Activated T-cell treated with anti-CD3 and anti-CD28 coated beads, Interleukin-2, amount 50 U/mL, for 4 hours (primary cell): ENCODE data around the gene SCARB2. TPM values are rescaled to one million over a fixed set of nuclear protein-coding genes. Genes with fewer than 3 reads are reported as not detected.

Experiments
- ATAC-seq, 2 donors: fragments of 200-7000 bp; cut with Tn5 transposase; one replicate each; pipeline ENCODE4 v1.10.0; 2021
- DNase-seq: peaks from one replicate; pipeline ENCODE4 v3.0.0-alpha.2; 2020
- H3K27me3 Mint-ChIP-seq: one replicate; pipeline ENCODE4 v1.8.0; 2021; ENCODE audit warnings: low read depth, mixed read lengths
- H3K36me3 Mint-ChIP-seq: one replicate; pipeline ENCODE4 v1.8.0; 2022; ENCODE audit warnings: mixed read lengths; ENCODE audit not compliant: insufficient read depth
- H3K4me1 Mint-ChIP-seq: one replicate; pipeline ENCODE4 v1.8.0; 2021; ENCODE audit warnings: low read depth, mixed read lengths
- H3K4me3 Mint-ChIP-seq: one replicate; pipeline ENCODE4 v1.8.0; 2021; ENCODE audit warnings: mild to moderate bottlenecking, moderate library complexity, mixed read lengths
- H3K9me3 Mint-ChIP-seq: one replicate; pipeline ENCODE4 v1.8.0; 2021; ENCODE audit warnings: mixed read lengths
- total RNA-seq, 3 donors: library from RNA; stranded (reverse); gene quantifications; one replicate each; pipeline ENCODE4 v1.2.1, GENCODE V29; 2021

The SCARB2 gene
- total RNA-seq, 3 donors from 2014 or later = 3.5 to 5.3 (median 4.6) TPM

DNA sequence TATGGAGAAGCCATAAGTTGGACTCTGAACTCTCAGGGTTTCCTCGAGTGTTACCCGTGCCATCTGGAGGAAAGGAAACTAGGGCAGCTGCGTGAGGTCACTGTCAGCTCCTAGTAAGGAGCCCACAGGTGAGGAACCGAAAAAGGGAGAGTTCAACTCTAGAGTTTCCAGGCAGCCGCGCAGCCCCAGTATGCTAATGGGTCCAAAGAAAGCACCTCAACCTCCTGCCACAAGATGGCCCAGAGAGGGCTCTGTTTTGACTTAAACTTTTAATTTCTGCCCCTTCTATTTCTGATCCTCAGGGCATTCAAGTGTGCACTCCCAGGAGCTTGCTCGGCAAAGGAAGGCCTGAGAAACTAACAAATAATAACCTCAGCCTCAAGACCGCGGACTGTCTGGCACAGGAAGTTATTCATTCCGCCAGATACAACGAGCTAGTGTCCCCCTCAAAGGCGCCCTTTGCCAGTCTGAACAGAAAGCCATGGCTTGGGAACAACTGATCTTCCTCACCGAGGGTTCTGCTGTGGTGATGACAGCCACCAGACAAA, 13.9 kb downstream of the SCARB2 start:
- H3K27me3 Mint-ChIP-seq = no peaks in the 10 kb centered on the region
- no peak for DNase-seq
- H3K36me3 Mint-ChIP-seq = peaks cover 1% of the 10 kb centered on the region
- peak; percentile 23 to 41 for ATAC-seq
- no peak overlapping the region for H3K4me3 Mint-ChIP-seq
- H3K9me3 Mint-ChIP-seq = no peaks in the 10 kb centered on the region
- H3K4me1 Mint-ChIP-seq = peaks cover 41% of the 10 kb centered on the region

DNA sequence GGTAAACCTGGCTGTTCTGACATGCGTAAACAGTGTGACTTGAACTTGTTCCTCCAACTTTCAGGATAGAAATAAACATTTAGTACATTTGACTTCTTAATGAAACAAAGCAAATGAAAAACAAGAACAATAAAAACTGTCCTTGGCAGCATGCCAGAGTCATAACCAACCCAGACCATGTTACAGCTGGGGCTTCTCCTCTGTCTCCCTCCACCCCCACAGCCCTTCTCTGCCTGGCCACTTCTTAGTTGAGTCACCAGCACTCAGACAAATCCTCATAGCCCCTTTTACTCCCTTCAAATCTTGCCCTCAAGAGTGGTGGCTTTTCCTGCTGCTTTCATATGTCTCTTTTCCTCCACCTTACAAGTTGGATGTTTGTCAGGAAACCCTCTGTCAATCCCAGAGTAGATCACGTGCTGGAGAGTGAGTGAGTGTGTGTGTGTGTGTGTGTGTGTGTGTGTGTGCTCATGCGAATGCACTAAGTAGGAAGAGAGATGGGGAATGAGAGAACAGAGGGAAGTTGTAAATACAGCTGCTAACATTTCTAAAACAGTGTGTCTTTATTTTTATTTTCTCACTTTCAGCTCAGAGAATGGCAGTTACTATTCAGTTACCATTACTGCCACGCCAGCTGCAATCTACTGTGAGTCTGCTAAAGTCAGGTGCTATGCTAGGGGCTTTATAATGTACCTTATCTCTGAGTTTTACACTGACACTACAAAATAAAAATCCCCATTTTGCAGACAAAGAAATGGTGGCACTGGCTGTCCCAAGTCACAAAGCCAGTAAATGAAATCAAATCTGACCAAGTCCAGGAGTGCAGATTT, 15.0 kb downstream of the SCARB2 start:
- no peak overlapping the region for H3K4me3 Mint-ChIP-seq

DNA sequence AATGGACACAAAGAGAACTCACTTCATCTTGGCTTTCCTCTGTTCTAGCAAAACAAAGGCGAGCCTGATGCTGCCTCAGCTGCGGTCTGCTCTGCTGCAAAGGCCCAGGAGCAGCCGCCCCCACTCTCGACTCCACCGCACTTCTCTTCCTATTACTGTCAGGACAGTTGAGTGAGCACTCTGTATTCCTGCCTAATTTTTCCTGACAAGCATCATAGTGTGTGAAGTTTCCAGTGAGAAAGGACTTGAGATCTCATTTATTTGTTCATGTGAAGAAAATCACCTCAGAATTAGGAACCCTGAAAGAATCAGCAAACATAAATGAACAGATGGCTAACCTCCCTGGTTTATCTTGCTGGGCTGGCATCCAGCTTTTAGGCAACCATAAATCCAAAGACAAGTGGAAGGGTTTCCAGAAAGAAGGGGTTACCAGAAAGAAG, 15.6 kb downstream of the SCARB2 start:
- Mint-ChIP-seq H3K4me3 (peak overlapping the region; percentile 49), H3K9me3 (peaks cover 5% of the 10 kb centered on the region), H3K27me3 (no peaks in the 10 kb centered on the region), H3K4me1 (peaks cover 43% of the 10 kb centered on the region), H3K36me3 (peaks cover 17% of the 10 kb centered on the region)
- ATAC-seq (peak in 1 of 2 donors; percentile 42), DNase-seq (no peak)

More for the DNA sequence above, 15.0 kb downstream of the SCARB2 start:
- H3K4me1 Mint-ChIP-seq = peaks cover 43% of the 10 kb centered on the region
- peak; percentile 71 to 72 for ATAC-seq
- H3K36me3 Mint-ChIP-seq = peaks cover 12% of the 10 kb centered on the region
- peaks cover under 1% of the 10 kb centered on the region for H3K9me3 Mint-ChIP-seq
- DNase-seq = no peak
- H3K27me3 Mint-ChIP-seq = no peaks in the 10 kb centered on the region

DNA sequence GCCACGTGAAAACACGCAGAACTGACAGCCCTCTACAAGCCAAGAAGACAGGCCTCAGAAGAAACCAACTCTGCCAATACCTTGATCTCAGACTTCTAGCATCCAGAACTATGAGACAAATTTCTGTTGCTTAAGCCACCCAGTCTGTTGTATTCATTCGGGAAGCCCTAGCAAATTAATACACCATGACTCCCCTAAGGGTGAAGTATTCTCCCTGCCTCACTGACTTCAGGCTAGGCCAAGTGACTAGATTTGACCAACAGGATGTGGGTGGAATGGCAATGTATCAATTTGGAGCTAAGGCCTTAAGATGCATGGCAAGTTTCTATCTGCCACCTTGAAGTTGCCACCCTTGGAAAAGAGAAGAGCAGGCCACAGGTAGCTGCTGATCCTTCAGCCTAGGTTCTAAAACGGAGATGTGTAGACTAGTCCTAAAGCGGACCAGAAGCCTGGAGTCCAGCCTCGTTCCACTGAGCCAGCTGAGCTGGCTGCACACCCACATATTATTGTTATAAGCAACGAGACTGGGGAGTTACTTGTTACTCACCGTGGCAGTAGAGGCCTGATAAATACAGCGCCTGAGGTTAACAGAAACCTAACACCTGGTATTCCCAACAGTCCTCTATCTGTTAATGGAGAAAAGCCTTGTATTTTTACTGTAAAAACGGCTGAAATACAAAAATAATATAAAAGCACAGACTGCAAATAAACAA, 16.4 kb downstream of the SCARB2 start:
- H3K4me3 Mint-ChIP-seq = no peak overlapping the region
- ATAC-seq = no peak
- DNase-seq = no peak
- H3K9me3 Mint-ChIP-seq = peaks cover 11% of the 10 kb centered on the region
- no peaks in the 10 kb centered on the region for H3K27me3 Mint-ChIP-seq
- peaks cover 43% of the 10 kb centered on the region for H3K4me1 Mint-ChIP-seq
- H3K36me3 Mint-ChIP-seq = peaks cover 25% of the 10 kb centered on the region

DNA sequence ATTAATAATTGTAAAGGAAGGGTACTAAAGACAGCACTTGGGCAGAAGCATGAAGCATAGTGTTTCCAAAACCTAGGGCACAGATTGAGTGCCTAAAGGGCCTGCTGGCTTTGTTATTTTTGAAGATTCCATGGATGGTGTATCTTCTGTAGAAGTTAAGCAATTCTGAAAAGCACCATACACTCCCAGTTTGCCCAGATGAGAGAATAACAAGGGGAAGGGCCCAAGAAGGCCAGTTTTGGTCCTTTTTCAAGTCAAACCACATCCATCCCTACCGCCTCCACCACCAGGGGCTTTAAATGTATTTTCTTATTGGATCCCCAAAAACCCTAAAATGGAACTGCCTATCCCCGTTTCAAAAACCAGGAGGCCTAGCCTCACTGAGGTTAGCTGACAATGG, 17.2 kb downstream of the SCARB2 start:
- Mint-ChIP-seq H3K36me3 (peaks cover 30% of the 10 kb centered on the region), H3K4me1 (peaks cover 42% of the 10 kb centered on the region), H3K9me3 (peaks cover 15% of the 10 kb centered on the region), H3K4me3 (no peak overlapping the region), H3K27me3 (no peaks in the 10 kb centered on the region)
- no peak for DNase-seq
- ATAC-seq = no peak

DNA sequence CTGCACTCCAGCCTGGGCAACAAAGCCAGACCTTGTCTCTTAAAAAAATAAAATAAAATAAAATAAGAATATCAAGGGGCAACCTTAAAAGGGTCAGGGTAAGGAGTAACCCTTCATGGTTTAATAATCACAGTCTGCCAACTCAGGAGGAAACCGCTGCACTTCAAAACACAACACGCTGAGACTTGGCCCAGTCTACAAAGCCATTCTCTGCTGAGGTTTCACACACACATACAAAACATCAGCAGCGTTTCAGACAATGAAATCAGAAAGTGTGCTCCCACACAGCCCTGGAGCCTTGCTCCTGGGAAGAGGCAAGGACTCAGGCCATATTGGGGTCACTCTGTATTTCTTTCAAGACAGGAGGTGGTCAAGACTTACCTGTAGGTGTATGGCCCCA, 18.3 kb downstream of the SCARB2 start:
- Mint-ChIP-seq H3K36me3 (peaks cover 33% of the 10 kb centered on the region), H3K4me3 (no peak overlapping the region), H3K4me1 (peaks cover 33% of the 10 kb centered on the region), H3K27me3 (no peaks in the 10 kb centered on the region), H3K9me3 (peaks cover 15% of the 10 kb centered on the region)
- ATAC-seq (no peak), DNase-seq (no peak)

DNA sequence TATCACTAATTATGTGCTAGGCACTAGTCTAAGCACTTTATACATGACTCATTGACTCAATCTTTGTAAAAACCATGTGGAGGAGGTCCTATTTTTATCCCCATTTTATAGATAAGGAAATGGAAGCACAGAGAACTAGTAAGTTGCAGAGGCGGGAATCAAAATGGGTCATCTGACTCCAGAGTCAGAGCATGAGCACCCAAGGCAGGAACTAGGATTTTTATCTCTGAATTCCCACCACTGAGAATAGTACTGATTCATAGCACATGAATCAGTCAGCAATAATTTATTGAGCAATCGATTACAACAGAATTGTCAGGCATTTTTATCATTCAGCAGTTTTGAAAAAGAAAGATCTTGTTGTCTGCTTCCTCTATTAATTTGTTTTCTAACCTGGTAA, 19.3 kb downstream of the SCARB2 start:
- Mint-ChIP-seq H3K4me1 (peaks cover 23% of the 10 kb centered on the region), H3K36me3 (peaks cover 36% of the 10 kb centered on the region), H3K4me3 (no peak overlapping the region), H3K27me3 (no peaks in the 10 kb centered on the region), H3K9me3 (peaks cover 15% of the 10 kb centered on the region)
- DNase-seq (no peak), ATAC-seq (no peak)

DNA sequence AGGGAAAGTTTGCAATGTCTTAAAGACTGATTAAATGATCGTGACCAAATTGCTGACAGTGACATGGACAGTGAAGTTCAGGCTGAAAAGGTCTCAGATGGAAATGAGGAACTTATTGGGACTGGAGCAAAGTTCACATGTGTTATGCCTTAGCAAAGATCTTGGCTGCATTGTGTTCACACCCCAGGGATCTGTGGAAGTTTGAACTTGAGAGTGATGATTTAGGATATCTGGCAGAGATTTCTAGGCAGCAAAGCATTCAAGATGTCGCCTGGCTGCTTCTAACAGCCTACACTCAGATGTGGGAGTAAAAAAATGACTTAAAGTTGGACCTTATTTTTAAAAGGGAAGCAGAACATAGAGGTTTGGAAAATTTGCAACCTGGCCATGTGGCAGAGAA, 21.4 kb downstream of the SCARB2 start:
- Mint-ChIP-seq H3K36me3 (peaks cover 36% of the 10 kb centered on the region), H3K9me3 (peaks cover 15% of the 10 kb centered on the region)

DNA sequence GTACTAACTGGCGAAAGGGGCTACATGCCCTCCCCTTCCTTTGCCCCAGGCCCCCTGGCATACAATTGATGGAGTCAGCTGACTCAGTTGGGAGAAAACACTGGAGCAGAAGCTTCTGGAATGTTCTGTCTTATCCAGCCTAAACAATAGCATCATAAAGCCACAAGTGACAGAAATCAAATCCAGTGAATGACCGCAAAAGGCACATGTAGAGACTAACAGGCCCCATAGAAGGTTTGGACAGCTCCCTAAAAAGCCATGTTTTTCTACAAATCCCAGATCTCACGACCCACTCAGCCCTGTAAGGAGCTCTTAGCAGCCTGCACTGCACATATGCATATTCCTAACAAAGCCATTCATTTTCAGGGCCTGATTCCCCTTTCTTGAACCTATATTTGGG, 25.1 kb downstream of the SCARB2 start:
- DNase-seq = no peak
- no peaks in the 10 kb centered on the region for H3K4me1 Mint-ChIP-seq
- H3K4me3 Mint-ChIP-seq = no peak overlapping the region
- no peaks in the 10 kb centered on the region for H3K27me3 Mint-ChIP-seq
- peaks cover 28% of the 10 kb centered on the region for H3K36me3 Mint-ChIP-seq
- H3K9me3 Mint-ChIP-seq = peaks cover 14% of the 10 kb centered on the region
- ATAC-seq = no peak

More for the DNA sequence above, 21.4 kb downstream of the SCARB2 start:
- no peak for ATAC-seq
- H3K4me3 Mint-ChIP-seq = no peak overlapping the region
- DNase-seq = no peak
- peaks cover 5% of the 10 kb centered on the region for H3K4me1 Mint-ChIP-seq
- H3K27me3 Mint-ChIP-seq = no peaks in the 10 kb centered on the region

DNA sequence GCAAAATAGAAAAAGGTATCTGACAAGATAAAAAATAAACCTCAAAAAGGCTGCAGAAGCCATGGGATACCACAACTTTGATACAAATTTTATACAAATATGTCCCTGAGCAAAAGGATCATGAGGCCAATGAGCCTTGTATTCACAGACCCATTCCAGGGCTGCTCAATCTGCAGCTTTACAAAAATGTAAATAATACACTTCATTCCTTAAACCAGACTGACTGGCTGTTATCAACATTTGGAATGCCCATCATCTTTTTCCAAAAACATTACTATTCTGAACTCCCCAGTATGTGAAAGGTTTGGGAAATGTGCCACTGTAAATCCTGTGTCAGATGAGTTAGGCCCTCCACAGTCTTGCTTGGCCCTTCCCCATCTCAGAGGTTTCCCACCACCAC, 25.5 kb downstream of the SCARB2 start:
- H3K27me3 Mint-ChIP-seq = no peaks in the 10 kb centered on the region
- H3K36me3 Mint-ChIP-seq = peaks cover 24% of the 10 kb centered on the region
- ATAC-seq = no peak
- H3K9me3 Mint-ChIP-seq = peaks cover 10% of the 10 kb centered on the region
- H3K4me1 Mint-ChIP-seq = no peaks in the 10 kb centered on the region
- no peak overlapping the region for H3K4me3 Mint-ChIP-seq
- no peak for DNase-seq

DNA sequence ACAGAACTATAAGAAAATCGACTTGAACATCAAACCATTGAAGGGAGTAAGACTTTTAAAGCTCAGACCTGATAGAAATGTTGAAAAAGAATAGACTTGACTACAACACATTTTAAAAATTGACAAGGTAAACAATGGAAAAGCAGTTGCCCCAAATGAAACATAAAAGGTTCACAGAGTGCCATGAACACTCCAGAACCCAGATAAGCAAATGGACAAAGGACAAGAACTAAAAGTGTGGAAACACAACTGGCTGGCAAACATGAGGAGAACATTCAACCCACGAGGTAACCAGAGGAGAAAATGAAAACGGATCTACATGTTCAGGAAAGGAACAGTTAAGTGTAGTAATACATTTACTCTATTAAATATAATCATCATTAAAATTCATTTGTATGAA, 26.5 kb downstream of the SCARB2 start:
- ATAC-seq (no peak), DNase-seq (no peak)
- no peaks in the 10 kb centered on the region for H3K4me1 Mint-ChIP-seq
- H3K36me3 Mint-ChIP-seq = peaks cover 15% of the 10 kb centered on the region
- H3K9me3 Mint-ChIP-seq = peaks cover 4% of the 10 kb centered on the region
- no peaks in the 10 kb centered on the region for H3K27me3 Mint-ChIP-seq
- no peak overlapping the region for H3K4me3 Mint-ChIP-seq

DNA sequence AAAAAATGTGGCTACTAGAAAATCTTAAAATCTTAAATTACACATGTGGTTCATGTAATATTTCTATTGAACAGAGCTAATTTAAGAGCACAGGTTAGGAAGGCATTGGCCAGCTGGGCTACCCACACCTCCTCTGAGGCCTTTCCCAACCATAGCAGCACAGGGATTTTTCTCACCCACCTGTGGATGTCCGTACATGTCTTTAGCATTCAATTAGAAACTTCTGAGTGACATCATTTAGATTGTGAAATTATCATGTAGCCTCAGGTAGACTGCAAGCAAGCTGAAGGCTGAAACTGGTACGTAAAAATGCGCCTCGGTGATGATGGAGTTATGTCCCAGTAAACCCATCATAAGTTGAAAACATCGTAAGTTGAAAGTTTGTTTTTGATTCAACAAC, 31.2 kb downstream of the SCARB2 start:
- ATAC-seq = no peak
- no peak for DNase-seq
- H3K36me3 Mint-ChIP-seq = peaks cover 10% of the 10 kb centered on the region
- H3K27me3 Mint-ChIP-seq = no peaks in the 10 kb centered on the region
- no peaks in the 10 kb centered on the region for H3K4me1 Mint-ChIP-seq
- H3K9me3 Mint-ChIP-seq = no peaks in the 10 kb centered on the region
- no peak overlapping the region for H3K4me3 Mint-ChIP-seq

DNA sequence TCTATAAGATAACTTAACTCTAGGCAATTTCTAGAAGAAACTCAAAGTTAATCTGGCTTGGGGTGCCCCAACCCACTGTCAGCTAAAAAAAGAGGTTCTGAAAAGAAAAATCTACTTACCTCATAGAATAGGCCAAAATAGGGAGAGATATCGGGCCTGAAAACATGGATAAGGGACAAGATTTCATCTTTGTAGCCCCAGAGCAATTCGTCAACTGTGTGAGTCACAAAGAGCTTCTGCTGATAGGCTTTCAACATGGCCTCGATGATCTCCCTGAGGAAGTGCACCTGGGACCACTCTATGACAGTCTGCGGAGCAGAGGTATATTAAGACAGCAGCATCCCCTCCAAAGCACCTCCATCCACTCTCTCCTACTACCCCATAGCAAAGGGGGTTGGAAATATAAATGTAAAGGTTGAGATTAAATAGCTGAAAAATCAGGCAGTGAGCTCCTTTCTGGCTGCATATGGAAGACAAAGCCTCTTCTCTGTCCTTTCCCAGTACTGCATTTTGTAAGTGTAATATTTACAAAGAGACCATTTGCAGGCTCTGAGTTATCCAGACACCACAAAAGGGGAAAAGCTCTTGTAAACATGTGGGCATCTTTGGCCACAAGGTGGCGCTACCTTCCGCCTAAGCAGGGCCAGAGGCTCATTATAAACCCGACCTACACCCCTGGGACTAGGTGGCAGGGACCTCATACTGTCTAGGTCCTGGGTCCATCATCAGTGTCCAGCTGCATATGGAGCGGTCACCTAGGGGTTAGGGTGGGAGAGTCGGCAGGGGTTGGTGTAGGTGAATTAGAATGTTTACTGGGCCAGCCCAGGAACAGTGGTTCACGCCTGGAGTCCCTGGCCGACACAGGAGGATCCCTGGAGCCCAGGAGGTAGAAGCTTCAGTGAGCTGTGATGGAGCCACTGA, 34.0 kb downstream of the SCARB2 start:
- DNase-seq = peak; percentile 83
- Mint-ChIP-seq H3K9me3 (no peaks in the 10 kb centered on the region), H3K27me3 (no peaks in the 10 kb centered on the region), H3K4me1 (no peaks in the 10 kb centered on the region), H3K4me3 (no peak overlapping the region), H3K36me3 (peaks cover 9% of the 10 kb centered on the region)
- peak; percentile 82 to 90 for ATAC-seq

DNA sequence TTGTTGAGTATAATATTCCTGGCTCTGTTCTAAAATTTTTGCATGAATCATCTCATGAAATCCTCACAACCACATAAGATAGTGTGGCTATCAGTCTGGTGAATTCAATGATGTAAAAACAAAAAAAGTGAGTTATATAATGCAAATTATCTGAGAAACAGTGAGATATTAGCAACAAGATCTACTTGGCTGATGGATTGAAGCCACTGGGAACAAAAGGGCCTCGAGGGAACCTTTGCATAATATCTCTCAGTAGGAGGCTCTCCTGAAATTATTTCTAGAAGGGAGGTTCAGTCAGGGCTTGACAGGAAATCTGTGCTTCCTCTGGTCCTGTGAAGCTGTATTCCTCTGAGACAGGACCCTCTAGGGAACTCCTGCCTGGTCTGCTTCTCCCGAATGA, 35.3 kb downstream of the SCARB2 start:
- DNase-seq (no peak), ATAC-seq (no peak)
- Mint-ChIP-seq H3K36me3 (peaks cover 18% of the 10 kb centered on the region), H3K4me3 (no peak overlapping the region), H3K9me3 (no peaks in the 10 kb centered on the region), H3K4me1 (no peaks in the 10 kb centered on the region), H3K27me3 (no peaks in the 10 kb centered on the region)
